Astrocyte (in vitro differentiated cells and primary cell): ENCODE data around the gene ESRRA. TPM values are rescaled to one million over a fixed set of nuclear protein-coding genes. Genes with fewer than 3 reads are reported as not detected.
A peak's percentile ranks its signal among the peaks of the same experiment; 100 is the strongest.

ENCODE experiments used
- DNase-seq: peaks from one replicate; pipeline ENCODE4 v3.0.0-alpha.2; 2010; ENCODE audit warnings: low read depth
- FAIRE-seq: peaks from 2 replicates; lab custom pipeline; 2011; peaks lifted over from hg19 to GRCh38; lab: Jason Lieb, UNC
- H2AFZ ChIP-seq: 2 replicates; pipeline ENCODE4 v1.6.0; 2012; ENCODE audit warnings: low read depth, low read length, inconsistent platforms
- H3K27ac ChIP-seq: 2 replicates; pipeline ENCODE4 v1.5.1; 2011; ENCODE audit warnings: low read depth, low read length, inconsistent platforms
- H3K27me3 ChIP-seq: 2 replicates; pipeline ENCODE4 v1.6.0; 2011; ENCODE audit warnings: low read length, inconsistent platforms; ENCODE audit not compliant: insufficient read depth
- H3K36me3 ChIP-seq: 2 replicates; pipeline ENCODE4 v1.5.1; 2011; ENCODE audit warnings: low read length, inconsistent platforms; ENCODE audit not compliant: insufficient read depth
- H3K4me1 ChIP-seq: 2 replicates; pipeline ENCODE4 v1.5.1; 2011; ENCODE audit warnings: low read length, inconsistent platforms; ENCODE audit not compliant: insufficient read depth
- H3K4me2 ChIP-seq: 2 replicates; pipeline ENCODE4 v1.6.0; 2012; ENCODE audit warnings: low read length, inconsistent platforms
- H3K4me3 ChIP-seq: 2 replicates; pipeline ENCODE4 v1.5.1; 2011; ENCODE audit warnings: low read depth, mild to moderate bottlenecking, low read length, inconsistent platforms; ENCODE audit not compliant: insufficient read depth
- H3K79me2 ChIP-seq: 2 replicates; pipeline ENCODE4 v1.6.0; 2012; ENCODE audit warnings: mild to moderate bottlenecking, low read length, inconsistent platforms; ENCODE audit not compliant: insufficient read depth
- H3K9ac ChIP-seq: 2 replicates; pipeline ENCODE4 v1.6.0; 2012; ENCODE audit warnings: mild to moderate bottlenecking, low read length, inconsistent platforms
- H3K9me3 ChIP-seq: 2 replicates; pipeline ENCODE4 v1.5.1; 2012; ENCODE audit warnings: low read depth, mild to moderate bottlenecking, low read length, inconsistent platforms; ENCODE audit not compliant: insufficient read depth
- H4K20me1 ChIP-seq: 2 replicates; pipeline ENCODE4 v1.6.0; 2012; ENCODE audit warnings: low read length, inconsistent platforms; ENCODE audit not compliant: insufficient read depth
- H3K27ac Mint-ChIP-seq: one replicate; pipeline ENCODE4 v1.8.0; 2021; ENCODE audit warnings: mild to moderate bottlenecking, mixed read lengths; ENCODE audit not compliant: unreplicated experiment
- H3K27me3 Mint-ChIP-seq: one replicate; pipeline ENCODE4 v1.8.0; 2021; ENCODE audit warnings: low read depth, mixed read lengths; ENCODE audit not compliant: unreplicated experiment
- H3K36me3 Mint-ChIP-seq: one replicate; pipeline ENCODE4 v1.8.0; 2021; ENCODE audit warnings: low read depth, mixed read lengths; ENCODE audit not compliant: unreplicated experiment
- H3K4me1 Mint-ChIP-seq: one replicate; pipeline ENCODE4 v1.8.0; 2021; ENCODE audit warnings: low read depth, mixed read lengths; ENCODE audit not compliant: unreplicated experiment
- H3K4me3 Mint-ChIP-seq: one replicate; pipeline ENCODE4 v1.8.0; 2021; ENCODE audit warnings: mild to moderate bottlenecking, moderate library complexity, mixed read lengths; ENCODE audit not compliant: unreplicated experiment
- H3K9me3 Mint-ChIP-seq: one replicate; pipeline ENCODE4 v1.8.0; 2021; ENCODE audit warnings: mild to moderate bottlenecking, mixed read lengths; ENCODE audit not compliant: unreplicated experiment
- CTCF ChIP-seq: IDR thresholded peaks from 2 replicates; pipeline ENCODE4 v1.5.1; 2011; ENCODE audit warnings: low read depth, mild to moderate bottlenecking, inconsistent platforms, low read length, moderate library complexity; ENCODE audit not compliant: insufficient read depth
- EZH2 ChIP-seq: IDR thresholded peaks from 2 replicates; pipeline ENCODE4 v1.6.1; 2012; ENCODE audit warnings: mild to moderate bottlenecking, low read length, inconsistent platforms; ENCODE audit not compliant: insufficient read depth
- total RNA-seq: library from RNA; stranded (reverse); gene quantifications from 2 replicates; pipeline ENCODE4 v1.2.1, GENCODE V29; 2021

ESRRA gene
- total RNA-seq, 1 donor from 2014 or later = 26.3 TPM

GRCh38 chr11:64331569-64332371 is 26.4 kb downstream of the ESRRA start:
- Histone ChIP-seq H3K27ac (no peak overlapping the region), H2AFZ (peak overlapping the region; percentile 35), H3K4me3 (no peak overlapping the region), H3K4me1 (peaks cover 16% of the 10 kb centered on the region), H3K79me2 (no peaks in the 10 kb centered on the region), H3K36me3 (no peaks in the 10 kb centered on the region), H3K9me3 (no peaks in the 10 kb centered on the region), H4K20me1 (peaks cover 4% of the 10 kb centered on the region), H3K9ac (no peak overlapping the region), H3K4me2 (peak overlapping the region; percentile 49), H3K27me3 (no peaks in the 10 kb centered on the region)
- peaks cover 2% of the 10 kb centered on the region for H3K36me3 Mint-ChIP-seq
- H3K9me3 Mint-ChIP-seq = peaks cover 2% of the 10 kb centered on the region
- H3K27me3 Mint-ChIP-seq = peaks cover 9% of the 10 kb centered on the region
- DNase-seq (peak; percentile 76), FAIRE-seq (no peak)
- H3K27ac Mint-ChIP-seq = no peak overlapping the region
- no peak overlapping the region for H3K4me3 Mint-ChIP-seq
- TF ChIP-seq CTCF (peak; percentile 44), EZH2 (no peak)
- H3K4me1 Mint-ChIP-seq = peaks cover 11% of the 10 kb centered on the region

- Histone ChIP-seq H3K4me2 (no peak overlapping the region), H4K20me1 (peaks cover 4% of the 10 kb centered on the region), H3K9ac (no peak overlapping the region), H3K4me3 (no peak overlapping the region), H3K27ac (no peak overlapping the region), H3K79me2 (no peaks in the 10 kb centered on the region), H3K4me1 (peaks cover 16% of the 10 kb centered on the region), H3K9me3 (no peaks in the 10 kb centered on the region), H2AFZ (no peak overlapping the region), H3K36me3 (no peaks in the 10 kb centered on the region), H3K27me3 (no peaks in the 10 kb centered on the region)
- peaks cover 11% of the 10 kb centered on the region for H3K4me1 Mint-ChIP-seq
- TF ChIP-seq EZH2 = no peak
- no peak for TF ChIP-seq CTCF
- H3K27me3 Mint-ChIP-seq = peaks cover 6% of the 10 kb centered on the region
- no peaks in the 10 kb centered on the region for H3K36me3 Mint-ChIP-seq
- no peak overlapping the region for H3K4me3 Mint-ChIP-seq
- no peaks in the 10 kb centered on the region for H3K9me3 Mint-ChIP-seq
- DNase-seq (no peak), FAIRE-seq (no peak)
- no peak overlapping the region for H3K27ac Mint-ChIP-seq
These were observed 28.2 kb downstream of the ESRRA start for GRCh38 chr11:64333556-64333955.
